Measurements from ENCODE around the gene EBF4.

GRCh38 chr20:2799271-2799670 is 106.7 kb downstream of the EBF4 start:
- TF ChIP-seq RAD21 (IDR thresholded peaks at IDR 0.05; ENCODE audit: insufficient read depth, low read depth, low read length) (no peak), KLF5 (IDR thresholded peaks at IDR 0.05; ENCODE audit: partially characterized antibody) (no peak), NKRF (conservative IDR thresholded peaks at IDR 0.05) (no peak), CREB1 (IDR thresholded peaks at IDR 0.05; ENCODE audit: low read depth) (no peak), ZSCAN29 (IDR thresholded peaks at IDR 0.05) (no peak), POLR2A (IDR thresholded peaks at IDR 0.05; ENCODE audit: low read depth, low read length) (no peak), MAX (IDR thresholded peaks at IDR 0.05; ENCODE audit: low read depth, low read length) (no peak), CBX5 (IDR thresholded peaks at IDR 0.05; ENCODE audit: low read depth) (no peak), SP1 (IDR thresholded peaks at IDR 0.05; ENCODE audit: low read depth, low read length) (no peak), GABPA (IDR thresholded peaks at IDR 0.05; ENCODE audit: low read depth) (no peak), KDM1A (IDR thresholded peaks at IDR 0.05; ENCODE audit: borderline replicate concordance) (no peak)
- TF ChIP-seq, protein P1, sequence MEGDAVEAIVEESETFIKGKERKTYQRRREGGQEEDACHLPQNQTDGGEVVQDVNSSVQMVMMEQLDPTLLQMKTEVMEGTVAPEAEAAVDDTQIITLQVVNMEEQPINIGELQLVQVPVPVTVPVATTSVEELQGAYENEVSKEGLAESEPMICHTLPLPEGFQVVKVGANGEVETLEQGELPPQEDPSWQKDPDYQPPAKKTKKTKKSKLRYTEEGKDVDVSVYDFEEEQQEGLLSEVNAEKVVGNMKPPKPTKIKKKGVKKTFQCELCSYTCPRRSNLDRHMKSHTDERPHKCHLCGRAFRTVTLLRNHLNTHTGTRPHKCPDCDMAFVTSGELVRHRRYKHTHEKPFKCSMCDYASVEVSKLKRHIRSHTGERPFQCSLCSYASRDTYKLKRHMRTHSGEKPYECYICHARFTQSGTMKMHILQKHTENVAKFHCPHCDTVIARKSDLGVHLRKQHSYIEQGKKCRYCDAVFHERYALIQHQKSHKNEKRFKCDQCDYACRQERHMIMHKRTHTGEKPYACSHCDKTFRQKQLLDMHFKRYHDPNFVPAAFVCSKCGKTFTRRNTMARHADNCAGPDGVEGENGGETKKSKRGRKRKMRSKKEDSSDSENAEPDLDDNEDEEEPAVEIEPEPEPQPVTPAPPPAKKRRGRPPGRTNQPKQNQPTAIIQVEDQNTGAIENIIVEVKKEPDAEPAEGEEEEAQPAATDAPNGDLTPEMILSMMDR (IDR thresholded peaks at IDR 0.05 in 2 of 3, conservative IDR thresholded peaks at IDR 0.05 in 1 of 3; ENCODE audit: control insufficient read depth in 2 of 3, extremely low read depth in 1 of 3, insufficient read depth in 1 of 3, low read depth in 3 of 3, low read length in 3 of 3): no peak

All from GM12878 (cell line).